SK-N-MC (cell line): ENCODE data around the gene CARD19.

Experiments used
- EZH2 ChIP-seq: fragments of 200-600 bp; sonication (generic); IDR thresholded peaks from one replicate; pipeline ENCODE4 v1.6.1; 2017; ENCODE audit warnings: antibody characterized with exemption
- POLR2AphosphoS5 ChIP-seq: IDR thresholded peaks from 2 replicates; pipeline ENCODE4 v1.6.1; 2012; ENCODE audit warnings: mild to moderate bottlenecking, low read depth, low read length, borderline replicate concordance

DNA sequence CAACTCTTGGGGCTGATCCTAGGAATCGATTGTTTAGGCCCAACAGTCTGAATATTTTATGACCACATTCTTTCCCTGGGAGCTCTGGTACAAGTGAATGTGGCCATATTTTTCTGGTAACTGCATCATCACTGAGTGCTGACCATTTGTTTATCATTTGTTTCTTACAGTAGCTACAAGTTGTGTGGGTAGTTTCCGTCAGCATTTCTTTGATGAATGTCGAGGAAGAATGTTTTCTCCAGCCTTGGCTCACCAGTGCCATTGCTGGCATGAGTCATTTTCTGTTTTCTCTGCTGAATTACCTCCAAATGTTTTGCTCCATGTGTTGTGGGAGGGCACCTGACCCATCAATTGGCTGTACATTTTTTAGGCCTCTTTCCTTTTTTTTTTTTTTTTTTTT, 14.1 kb upstream of the CARD19 start:
- TF ChIP-seq POLR2AphosphoS5: no peak
- no peak for TF ChIP-seq EZH2
